NCI-H345 treated with DMSO at 0.1 percent for 48 hours (cell line): ENCODE results near the gene ZNF775.
A peak's percentile ranks its signal among the peaks of the same experiment; 100 is the strongest.

Source experiments
- DNase-seq: peaks from one replicate; lab custom pipeline; 2025; ENCODE audit not compliant: unreplicated experiment; lab: John Stamatoyannopoulos, UW

Gene ZNF775

DNA sequence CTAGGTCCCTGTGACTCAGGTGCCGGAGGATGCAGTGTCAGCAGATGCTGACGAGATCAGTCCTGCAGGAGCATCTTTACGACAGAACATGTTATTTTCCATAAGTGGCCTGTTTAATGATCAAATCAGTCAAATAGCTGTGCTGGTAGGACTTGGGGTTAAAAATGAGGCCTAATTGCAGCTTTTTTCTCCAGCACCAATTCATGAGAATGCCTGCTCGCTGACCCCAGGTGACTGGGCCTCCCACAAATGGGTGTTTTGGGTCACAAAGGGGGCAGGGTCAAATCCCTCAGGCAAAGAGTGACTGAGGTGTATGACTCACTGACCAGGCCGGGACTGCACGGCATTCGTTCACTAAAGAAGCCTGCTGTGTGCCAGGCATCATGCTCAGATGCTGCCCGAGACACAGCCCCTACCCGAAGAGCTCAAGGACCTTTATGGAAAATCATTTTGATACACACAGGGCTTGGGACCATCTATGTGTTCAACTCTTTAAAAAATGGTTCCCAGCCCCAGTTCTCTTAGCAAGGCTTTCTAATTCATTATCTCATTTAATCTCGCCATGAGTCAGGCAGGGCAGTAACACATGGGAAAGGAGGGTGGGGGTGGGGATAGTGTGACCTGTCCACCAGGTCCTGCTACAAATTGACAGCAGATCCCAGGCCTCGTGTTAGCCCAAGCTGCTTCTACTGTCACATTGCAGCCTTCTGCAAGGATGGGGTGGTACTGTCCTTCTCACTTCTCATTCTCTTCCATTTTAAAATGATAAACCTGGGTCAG is 21.1 kb downstream of the ZNF775 start:
- DNase-seq = no peak

DNA sequence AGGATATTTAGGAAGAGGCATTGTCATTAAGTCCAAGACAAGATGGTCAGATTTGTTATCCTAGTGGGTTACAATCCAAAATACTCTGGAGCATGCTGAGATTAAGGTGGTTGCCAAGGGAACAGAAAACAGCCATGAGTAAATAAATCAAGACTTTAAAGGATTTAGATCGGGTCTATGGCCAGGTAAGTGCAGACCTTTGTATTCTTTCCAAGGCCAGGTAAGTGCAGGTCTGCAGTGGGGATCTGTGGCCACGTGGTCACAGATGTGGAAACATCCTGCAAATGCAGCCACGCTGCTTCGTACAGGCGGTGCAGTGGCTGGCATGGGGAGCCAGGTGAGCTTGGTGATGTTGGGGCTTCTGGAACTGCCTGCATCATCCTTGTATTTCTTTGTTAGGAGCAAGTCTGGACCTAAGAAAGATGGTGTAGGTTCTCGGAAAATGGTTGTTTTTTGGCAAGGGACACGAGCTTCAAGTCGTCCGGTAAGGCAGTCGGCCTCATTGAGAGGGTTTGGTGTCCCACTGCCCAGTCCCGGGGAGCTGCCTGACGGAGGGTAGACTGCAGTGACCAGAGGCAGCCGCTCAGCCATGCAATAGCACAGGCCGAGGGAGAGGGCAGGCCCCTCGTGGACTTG is 21.8 kb downstream of the ZNF775 start:
- DNase-seq = no peak

- no peak for DNase-seq
Measured at GRCh38 chr7:150401424-150401790, 22.3 kb downstream of the ZNF775 start.

- no peak for DNase-seq
Measured at GRCh38 chr7:150401861-150402631, 22.9 kb downstream of the ZNF775 start.

DNA sequence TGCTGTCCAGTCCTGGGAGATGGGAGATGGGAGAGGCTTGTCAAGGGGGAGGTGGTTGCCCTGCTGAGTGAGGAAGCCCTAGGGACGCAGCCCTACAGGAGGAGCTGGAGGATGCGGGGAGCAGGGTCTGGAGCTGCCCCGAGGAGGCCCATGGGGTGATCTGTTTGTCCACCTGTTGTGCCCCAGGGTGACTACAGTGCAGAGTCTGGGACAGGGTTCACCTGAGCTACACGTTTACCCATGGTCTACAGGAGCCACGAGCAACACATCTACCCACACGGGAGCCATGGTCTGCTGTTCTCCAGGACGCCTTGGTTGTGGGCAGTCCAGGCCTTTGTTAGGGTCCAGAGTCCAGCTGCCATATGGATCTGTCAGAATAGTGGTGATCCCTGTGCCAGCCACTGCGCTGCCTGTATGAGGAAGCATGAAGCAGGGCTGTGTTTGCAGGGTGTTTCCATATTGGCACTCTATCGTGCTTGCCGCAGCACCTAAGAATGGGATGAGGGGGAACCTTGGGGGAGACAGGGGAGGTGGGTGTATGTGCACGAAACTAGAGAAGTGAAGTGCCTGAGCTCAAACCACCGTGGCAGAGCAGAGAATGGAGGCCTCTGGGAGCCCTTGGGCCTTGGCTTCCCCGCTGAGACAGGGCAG is 23.7 kb downstream of the ZNF775 start:
- no peak for DNase-seq

DNA sequence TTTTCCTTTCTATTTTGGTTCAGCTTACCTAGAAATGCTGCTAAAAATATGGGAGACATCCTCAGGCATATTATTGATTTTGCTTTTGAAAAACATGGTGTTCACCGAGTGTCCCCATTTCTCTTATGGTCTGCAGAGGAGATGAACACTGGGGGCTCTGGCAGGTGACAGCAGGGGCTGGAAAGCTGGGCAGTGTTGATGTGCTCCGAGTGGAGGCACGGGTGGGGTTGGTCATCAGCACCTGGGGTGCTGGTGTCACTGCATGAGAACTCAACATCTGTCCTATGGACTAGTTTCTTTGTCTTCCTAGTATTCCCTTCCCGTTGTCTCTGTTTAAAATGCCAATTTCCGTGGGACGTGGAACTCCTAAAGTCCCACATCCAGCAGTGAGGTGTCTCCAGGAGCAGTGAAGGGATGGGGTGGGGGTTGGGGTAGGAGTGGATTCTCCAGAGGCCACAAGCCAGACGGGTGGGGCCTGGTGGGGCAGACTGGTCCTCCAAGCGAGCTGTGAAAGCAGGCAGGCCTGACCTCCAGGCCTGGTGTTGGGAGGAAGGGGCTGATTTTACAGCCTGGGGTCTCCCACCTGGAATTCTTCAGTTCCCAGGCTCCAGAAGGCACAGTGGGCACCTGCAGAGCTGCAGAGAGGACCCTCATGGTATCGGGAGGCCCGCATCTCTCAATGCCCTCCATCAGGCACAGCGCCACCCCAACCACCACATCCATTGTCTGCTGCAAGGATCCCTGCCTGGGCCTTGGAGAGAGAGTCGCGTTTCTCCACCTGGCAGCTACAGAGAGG is 24.4 kb downstream of the ZNF775 start:
- DNase-seq = no peak

DNA sequence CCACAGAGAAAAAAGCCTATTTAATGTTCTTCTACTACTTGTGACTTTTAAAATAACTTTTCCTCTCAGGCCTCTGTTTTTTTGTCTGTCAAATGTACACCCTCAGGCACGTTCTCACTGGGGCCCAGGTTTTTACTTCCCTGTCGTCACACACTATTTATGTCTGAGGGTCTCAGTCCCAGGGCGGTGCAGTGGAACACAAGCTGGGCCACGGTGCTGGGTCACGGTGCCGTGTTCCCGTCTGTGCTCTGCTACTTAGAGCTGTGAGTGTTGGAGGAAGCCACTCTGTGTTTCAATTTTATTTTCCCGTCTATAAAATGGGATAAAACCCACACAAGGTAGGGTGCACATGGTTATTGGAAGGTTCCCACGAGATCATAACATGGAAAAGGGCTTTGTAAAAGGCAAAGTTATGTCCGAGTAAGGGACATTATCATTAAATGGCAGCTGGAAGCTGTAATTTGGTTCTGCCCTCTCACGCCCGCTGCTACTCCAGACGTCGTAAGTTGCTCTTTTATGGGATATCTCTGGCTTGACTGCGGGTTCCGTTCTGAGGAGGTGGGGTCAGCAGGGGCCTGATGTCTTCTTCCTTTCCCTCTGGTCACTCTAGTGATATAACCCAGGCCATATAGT is 25.2 kb downstream of the ZNF775 start:
- DNase-seq = no peak

- peak; percentile 34 for DNase-seq
Measured at GRCh38 chr7:150404805-150405583, 25.9 kb downstream of the ZNF775 start.

DNA sequence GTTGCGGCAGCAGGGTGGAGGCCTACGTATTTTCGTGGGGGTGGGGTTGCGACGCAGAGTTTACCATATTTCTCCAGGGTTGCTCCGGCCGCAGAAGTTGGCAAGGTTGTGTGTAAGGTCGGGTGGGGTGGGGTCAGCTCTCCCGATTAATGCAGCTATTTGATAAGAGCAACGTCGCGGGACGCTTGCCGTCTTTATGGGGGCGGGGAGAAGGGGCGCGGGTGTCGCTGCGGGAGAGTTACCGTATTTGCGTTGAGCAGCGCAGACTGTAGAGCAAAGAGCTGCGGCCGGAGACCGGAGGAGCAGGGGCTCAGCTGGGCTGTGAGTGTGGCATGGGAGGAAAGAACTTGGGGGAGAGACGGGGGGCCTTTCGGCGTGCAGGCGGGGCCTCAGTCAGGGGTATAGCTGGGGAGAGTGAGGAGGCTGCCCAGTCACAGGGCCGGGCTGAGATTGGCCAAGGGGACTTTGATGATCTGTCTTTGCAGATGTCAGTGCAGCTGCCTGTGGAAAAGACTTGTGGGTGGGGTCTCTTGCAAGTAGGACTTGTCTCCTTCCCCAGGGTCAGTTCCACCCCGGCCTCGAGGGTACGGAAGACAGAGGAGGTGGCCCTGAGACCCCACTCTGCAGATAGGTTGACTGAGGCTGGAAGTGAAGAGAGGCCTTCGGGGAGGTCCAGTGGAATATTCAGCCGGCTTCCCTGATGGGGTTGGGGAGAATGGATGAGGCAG is 26.6 kb downstream of the ZNF775 start:
- no peak for DNase-seq

DNA sequence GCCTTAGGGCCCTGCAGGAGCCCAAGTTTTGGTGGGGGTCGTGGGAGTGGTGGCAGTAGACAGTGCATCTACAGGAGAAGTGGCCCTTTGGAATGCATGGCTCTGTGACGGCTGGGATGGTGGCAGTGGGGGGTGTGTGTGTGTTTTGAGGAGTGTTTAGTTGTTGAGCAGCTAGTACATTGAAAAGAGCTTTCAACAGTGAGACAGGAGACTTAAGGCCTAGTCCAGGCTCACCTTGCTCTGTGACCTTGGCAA is 27.1 kb downstream of the ZNF775 start:
- DNase-seq = no peak

- no peak for DNase-seq
Measured at GRCh38 chr7:150406567-150407421, 27.7 kb downstream of the ZNF775 start.

DNA sequence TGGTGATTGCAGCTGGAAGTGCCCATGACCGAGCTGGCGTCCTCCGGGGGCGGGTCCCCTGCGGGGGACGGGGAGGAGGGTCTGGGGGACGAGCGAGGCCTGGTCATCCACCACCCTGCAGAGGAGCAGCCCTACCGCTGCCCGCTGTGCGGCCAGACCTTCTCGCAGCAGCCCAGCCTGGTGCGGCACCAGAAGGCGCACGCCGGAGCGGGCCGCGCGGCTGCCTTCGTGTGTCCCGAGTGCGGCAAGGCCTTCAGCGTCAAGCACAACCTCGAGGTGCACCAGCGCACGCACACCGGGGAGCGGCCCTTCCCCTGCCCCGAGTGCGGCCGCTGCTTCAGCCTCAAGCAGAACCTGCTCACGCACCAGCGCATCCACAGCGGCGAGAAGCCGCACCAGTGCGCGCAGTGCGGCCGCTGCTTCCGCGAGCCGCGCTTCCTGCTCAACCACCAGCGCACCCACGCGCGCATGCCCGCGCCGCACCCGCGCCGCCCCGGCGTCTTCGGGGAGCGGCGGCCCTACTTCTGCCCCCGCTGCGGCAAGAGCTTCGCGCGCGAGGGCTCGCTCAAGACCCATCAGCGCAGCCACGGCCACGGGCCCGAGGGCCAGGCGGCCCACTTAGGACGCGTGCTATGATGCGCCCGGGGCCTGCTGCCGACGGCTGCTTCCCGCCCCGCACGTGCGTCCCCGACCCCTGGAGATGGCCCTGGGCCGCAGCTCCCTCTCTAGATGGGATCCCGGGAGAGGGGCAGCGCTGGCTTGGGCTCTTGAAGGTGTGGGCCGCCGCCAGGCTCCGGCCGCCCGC is 28.7 kb downstream of the ZNF775 start:
- no peak for DNase-seq

DNA sequence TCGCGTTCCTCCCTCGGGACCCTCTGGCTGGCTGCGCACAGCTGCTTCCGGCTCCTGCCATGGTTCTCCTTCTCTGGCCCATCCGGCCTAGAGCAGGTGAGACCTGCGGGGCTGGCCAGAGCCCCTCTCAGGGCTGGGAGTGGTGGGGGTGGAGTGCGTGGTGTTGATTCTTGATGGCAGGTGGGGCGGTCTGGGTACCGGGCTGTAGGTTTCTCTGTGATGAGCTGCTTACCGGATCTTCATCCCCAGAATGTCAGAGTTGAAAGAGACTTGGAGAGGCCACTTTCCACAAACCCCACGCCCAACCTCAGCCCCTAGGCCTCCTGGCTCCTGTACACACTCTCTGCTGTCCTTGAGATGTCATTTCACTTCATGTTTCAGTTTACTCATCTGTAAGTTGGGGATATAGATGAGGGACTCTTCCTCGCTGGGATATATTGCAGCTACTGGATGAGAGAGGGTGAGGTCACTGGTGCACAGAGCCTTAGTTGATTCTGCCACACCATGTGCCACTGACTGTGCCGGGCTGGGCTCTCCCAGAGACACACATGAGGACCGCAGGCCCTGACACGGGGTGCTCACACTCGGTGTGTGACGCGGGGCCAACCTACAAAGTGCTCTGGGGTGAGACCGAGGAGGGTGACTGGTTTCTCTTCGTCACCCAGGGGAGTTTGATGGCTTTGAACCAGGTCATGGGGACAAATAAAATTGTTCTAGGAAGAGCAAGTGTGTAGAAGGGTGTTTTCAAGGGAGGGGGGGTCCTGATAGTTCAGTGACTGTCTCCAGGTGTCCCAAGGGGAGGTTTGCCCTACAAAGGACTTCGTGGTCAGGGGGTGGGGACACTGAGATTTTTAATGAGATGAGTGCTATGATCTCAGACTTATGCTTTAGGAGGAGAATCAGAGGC is 29.5 kb downstream of the ZNF775 start:
- no peak for DNase-seq

DNA sequence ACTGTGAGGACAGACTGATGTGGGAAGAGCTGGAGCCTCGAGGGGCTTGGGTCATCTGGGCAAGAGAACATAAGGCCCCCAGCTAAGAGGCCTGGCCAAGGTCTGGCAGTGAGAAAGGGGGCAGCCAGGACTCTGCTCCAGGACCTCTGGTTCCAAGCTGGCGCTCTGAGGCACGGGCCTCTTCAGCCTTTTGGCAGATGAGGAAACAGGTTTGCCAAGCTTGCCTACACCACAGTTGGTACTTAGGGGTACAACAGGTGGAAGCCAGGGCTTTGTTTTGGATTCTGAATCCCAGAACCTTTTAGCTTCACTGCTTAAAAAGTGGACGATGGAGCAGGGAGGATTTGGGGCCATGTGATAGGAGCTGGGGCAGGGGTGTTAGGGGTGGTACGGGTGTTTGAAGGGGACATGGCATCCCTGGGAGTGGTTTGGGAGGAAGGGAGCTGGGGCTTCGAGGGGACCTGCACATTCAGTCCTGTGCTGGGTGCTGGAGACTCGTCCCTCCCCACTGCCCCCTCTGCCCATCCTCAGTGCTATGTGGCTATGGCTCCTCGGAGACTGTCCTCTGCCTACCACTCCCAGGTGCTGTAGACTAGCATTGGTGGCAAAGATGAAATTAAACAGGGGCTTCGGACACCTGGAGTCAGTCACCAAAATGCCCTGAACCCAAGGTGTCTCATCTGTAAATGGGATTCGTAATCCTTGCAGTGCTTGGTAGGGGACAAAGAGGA is 30.3 kb downstream of the ZNF775 start:
- no peak for DNase-seq

DNA sequence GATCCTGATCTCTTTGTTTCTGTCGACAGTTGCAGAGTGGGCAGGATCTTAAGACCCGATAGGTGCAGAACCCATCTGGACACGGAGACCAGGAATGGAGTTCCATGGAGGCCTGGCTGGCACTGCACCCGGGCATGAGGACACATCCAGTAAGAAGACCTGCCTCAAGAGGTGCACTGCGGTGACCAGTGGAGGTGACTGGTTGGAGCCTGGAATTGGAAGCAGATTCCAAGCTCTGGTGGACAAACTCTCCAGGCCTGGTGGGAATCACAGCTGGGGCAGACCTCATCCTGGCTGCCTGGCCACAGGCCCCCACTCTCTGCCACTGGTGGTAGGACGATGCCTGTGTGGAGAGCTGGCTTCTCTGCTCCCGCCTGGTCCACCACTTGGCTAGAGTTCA is 31.0 kb downstream of the ZNF775 start:
- DNase-seq = no peak
